HL-60 (cell line): ENCODE results near the gene HOXB2.

Experiments
- GABPA ChIP-seq: IDR thresholded peaks from 2 replicates; pipeline ENCODE4 v1.6.1; 2012; ENCODE audit warnings: low read depth
- POLR2AphosphoS5 ChIP-seq: IDR thresholded peaks from 2 replicates; pipeline ENCODE4 v1.6.1; 2012; ENCODE audit warnings: low read depth
- SPI1 ChIP-seq: IDR thresholded peaks from 2 replicates; pipeline ENCODE4 v1.6.1; 2012; ENCODE audit warnings: low read depth, mild to moderate bottlenecking, borderline replicate concordance
- TF ChIP-seq, protein P1 (sequence below): IDR thresholded peaks from one replicate; pipeline ENCODE4 v1.5.1; 2011; ENCODE audit warnings: low read length, control low read depth, inconsistent platforms; ENCODE audit not compliant: insufficient read depth

- TF ChIP-seq GABPA (no peak), POLR2AphosphoS5 (no peak), SPI1 (no peak)
- TF ChIP-seq, protein P1, sequence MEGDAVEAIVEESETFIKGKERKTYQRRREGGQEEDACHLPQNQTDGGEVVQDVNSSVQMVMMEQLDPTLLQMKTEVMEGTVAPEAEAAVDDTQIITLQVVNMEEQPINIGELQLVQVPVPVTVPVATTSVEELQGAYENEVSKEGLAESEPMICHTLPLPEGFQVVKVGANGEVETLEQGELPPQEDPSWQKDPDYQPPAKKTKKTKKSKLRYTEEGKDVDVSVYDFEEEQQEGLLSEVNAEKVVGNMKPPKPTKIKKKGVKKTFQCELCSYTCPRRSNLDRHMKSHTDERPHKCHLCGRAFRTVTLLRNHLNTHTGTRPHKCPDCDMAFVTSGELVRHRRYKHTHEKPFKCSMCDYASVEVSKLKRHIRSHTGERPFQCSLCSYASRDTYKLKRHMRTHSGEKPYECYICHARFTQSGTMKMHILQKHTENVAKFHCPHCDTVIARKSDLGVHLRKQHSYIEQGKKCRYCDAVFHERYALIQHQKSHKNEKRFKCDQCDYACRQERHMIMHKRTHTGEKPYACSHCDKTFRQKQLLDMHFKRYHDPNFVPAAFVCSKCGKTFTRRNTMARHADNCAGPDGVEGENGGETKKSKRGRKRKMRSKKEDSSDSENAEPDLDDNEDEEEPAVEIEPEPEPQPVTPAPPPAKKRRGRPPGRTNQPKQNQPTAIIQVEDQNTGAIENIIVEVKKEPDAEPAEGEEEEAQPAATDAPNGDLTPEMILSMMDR = no peak
Measured at GRCh38 chr17:48567646-48568354, 22.9 kb upstream of the HOXB2 start.
